Dermis microvascular lymphatic vessel endothelial cell (primary cell): ENCODE data around the gene NAA10. TPM values are rescaled to one million over a fixed set of nuclear protein-coding genes. Genes with fewer than 3 reads are reported as not detected.
"Not testable (repeated sequence)": the region's sequence is repeated elsewhere in the genome, so short reads cannot be mapped to it uniquely, and the experiment has no call there.

Experiments used
- DNase-seq, 2 donors: peaks; one replicate each; pipeline versions ENCODE4 v3.0.0 to v3.0.0-alpha.2; 2010; ENCODE audit warnings: low read depth in 2 of 2
- total RNA-seq: library from RNA; depleted of rRNA; stranded (reverse); fragments of >200 nt; gene quantifications from 2 replicates; pipeline ENCODE4 v1.2.1, GENCODE V29; 2014

NAA10 gene
- total RNA-seq: 47.5 and 52.6 TPM in 2 replicates

DNA sequence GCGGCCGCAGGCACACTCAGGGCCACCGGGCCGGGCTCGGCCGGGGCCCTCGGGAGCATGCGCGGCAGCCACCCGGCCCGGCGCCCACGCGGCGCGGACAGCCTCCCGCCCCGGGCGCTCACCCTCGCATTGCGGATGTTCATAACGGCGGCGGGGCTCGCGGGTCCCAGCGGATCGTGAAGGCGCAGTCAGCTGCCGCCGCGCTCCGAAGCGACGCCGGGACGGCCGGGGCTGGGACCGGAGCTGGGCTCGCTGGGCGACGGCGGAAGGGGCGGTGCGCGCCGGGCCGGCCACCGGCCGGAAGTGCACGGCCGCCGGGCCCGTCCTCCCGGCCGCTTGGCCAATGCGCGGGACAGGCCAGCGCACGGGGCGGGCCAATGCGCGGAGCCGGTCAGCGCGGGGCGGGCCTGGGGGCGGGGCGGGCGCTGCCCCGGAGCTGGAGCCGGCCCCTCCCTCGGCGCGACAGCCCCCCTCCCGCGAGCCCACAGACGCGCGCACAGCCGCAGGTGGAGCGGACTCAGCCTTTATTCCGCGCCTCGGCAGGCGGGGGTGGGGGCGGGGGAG, at the start of gene NAA10:
Gene NAA10, minus strand, starts transcription at position 276 of the 564 bp plus-strand sequence. Its CDS starts 133 bp downstream, at position 143.
- DNase-seq: peak; percentile 30 to 77

DNA sequence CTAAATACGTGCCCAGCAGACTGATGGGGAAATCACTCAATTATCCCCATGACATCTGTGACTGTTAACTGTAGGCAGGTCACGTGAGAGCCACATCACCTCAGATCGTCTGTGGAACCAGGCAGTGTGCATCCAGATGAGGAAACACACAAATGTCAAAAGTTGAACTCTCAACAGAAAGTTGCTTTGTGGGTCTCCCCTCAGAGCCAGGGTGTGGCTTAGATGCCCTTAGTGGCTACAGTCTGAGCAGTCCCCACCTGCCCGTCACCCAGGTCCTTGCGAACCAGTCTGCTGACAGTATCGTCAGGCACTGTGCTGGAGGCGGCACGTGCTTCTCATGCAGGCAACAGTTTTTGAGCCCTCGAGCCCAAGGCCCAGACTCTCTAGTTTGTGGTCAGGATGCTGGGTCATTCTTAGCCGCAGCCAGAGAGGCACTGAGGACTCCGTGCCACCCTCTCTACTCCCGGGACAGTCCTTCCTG, 48.5 kb upstream of the NAA10 start:
- DNase-seq: no peak

- no peak for DNase-seq
These were observed 47.1 kb upstream of the NAA10 start for GRCh38 chrX:153981771-153982533.

GRCh38 chrX:153981231-153981630, 46.4 kb upstream of the NAA10 start:
- DNase-seq: no peak

DNA sequence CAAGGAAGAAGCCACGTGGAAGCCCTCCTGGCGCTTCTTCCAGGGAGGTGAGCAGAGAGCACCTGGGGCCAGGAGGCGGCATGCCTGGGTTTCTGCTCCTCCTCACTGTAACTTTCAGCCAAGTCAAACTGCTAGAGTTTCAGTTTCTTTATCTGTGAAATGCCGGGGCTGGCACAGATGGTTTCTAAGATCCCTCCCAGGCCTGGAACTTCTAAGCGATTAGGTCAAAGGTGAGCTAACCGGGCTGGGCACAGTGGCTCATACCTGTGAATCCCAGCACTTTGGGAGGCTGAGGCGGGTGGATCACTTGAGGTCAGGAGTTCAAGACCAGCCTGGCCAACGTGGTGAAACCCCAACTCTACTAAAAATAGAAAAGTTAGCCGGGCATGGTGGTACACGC, 45.6 kb upstream of the NAA10 start:
- not testable (repeated sequence) for DNase-seq

- no peak for DNase-seq
These were observed 40.0 kb upstream of the NAA10 start for GRCh38 chrX:153974726-153975286.

DNA sequence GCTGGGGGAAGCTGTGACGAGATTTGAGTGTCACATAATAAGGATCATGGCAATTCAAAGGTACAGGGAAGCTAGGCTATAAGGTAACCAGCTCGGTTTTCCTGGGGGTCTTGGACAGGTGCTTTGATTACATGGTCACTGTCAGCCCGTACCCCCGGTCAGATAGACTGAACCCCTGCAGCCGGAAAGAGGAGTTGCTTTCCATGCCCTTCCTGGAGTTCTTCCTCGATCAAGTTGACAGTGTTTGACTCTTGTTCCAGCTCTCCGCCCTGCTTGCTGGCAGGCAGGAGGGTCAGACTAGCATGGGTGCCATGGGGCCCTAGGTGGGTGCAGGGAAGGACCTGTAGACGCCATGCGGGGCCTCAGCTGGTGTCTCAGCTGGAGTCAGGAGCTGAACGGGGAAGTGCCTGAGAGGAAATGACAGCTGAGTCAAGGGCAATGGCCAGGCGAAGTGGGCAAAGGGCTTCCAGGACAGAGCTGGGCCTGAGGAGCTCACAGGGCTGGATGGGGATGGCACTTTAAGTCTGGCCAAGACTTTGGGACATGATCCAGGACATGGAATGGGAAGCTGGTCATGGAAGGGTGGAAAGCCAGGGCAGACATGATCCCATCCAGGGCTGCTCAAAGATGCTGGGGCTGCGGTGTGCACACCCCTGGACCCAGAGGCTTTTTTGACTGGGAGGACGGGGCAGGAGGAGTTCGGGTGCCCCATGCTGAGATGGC, 39.3 kb upstream of the NAA10 start:
- DNase-seq: peak in 1 of 2 donors; percentile 26

GRCh38 chrX:153973127-153974002, 38.5 kb upstream of the NAA10 start:
- no peak for DNase-seq

- peak; percentile 63 to 81 for DNase-seq
These were observed 37.7 kb upstream of the NAA10 start, which contains the start of gene TMEM187 for GRCh38 chrX:153972368-153973126. TMEM187 (plus strand) TSS chrX:153972754; CDS start chrX:153982063, 9,309 bp downstream.

DNA sequence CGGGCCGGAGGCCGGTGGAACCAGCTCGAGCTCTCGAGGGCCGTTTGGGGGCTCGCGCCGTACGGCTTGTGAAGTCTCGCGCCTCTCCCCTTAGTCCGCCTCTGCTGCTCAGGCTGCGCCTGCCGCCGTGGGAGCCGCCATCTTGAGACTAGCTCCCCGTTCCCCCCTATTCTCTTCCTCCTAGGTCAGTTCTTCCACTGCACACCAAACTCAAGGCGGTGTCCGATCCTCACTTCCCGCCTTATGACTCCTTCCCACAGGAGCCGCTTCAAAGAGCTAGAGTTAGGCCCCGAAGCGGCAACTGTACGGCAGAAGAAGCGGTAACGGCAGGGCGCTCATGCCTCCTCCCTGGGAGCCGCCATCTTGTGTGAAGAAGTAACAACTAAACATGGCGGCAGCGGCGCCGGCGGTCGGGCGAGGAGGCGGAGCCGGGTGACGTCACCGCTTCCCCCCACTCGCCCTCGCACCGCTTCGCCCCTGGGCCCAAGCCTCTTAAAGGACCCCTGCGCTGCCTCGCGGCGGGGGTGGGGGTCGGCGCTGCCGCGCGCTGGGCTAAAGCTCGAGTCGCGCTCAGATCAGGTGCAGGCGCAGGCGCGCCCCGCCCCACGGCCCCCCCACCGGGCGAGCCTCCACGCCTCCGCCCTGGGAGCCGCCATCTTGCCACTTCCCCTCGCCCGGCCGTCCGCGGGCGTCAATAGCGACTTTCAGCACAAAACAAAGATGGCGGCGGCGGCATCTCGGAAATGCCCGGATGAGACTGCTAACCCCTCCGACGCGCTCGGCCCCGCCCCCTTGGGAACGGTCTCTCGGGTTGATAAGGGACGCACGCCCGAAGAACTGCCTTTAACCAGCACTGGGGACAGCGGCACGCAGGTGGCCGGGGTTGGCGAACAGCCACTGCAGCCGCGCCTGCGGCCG, 36.9 kb upstream of the NAA10 start, which contains the start of gene HCFC1:
Gene HCFC1, minus strand, starts transcription at position 369 of the 918 bp plus-strand sequence. CDS start 978 bp downstream, outside the sequence.
- peak; percentile 73 to 87 for DNase-seq

DNA sequence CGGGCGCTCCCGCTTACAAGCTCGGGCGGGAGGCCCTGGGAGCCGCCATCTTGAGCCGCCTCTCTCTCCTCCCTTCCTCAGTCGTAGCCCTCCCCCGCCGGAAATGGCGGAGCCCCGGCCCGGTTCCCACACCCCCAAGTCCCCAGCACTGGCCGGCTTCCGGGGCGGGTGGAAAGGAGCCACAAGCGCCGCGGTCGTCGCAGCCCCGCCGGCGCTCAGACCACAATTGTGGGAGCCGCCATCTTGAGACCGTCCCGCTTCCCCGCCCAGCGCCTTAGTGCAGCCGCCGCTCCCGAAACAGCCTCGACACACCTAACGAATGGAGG, 36.2 kb upstream of the NAA10 start:
- DNase-seq: peak; percentile 69 to 89

- DNase-seq: peak in 1 of 2 donors; percentile 46
These were observed 35.7 kb upstream of the NAA10 start for GRCh38 chrX:153970357-153971123.

GRCh38 chrX:153969904-153970356, 35.1 kb upstream of the NAA10 start:
- DNase-seq: no peak

GRCh38 chrX:153969125-153969903, 34.5 kb upstream of the NAA10 start:
- DNase-seq: no peak

DNA sequence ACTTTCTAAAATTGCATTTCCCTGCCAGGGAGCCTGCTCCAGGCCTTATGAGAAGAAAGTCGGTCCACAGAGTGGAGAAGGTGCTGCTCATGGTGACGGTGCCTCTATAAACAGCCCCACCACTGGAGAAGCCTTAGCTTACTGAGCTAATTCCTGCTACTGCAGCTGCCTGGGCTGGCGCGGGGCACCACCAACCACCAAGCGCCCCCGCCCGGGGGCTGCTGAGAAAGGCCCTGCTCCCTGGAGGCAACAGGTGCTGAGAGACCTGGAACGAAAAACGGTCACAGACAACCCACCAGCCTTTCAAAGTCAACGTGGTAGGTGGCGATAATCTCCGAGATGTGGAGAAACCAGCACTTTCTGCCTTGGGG, 33.9 kb upstream of the NAA10 start:
- no peak for DNase-seq

DNA sequence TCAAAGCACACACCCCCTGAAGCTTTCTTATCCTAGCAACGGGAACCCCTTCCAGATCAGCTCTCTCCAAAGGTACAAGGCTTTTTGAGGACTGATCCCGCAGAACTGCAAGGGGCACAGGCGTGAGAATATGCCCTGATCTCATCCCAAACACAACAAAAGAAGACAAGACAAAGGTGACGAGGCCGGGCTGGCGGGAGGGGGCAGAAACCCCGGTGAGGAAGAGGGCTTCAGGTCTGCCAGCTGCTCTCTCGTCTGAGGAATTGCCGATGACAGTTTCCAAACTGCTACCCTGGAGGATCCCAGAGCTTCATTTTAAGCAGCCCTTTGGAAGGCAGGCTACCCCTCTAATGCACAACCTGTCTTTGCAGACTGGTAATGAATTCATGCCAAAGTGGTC, 33.4 kb upstream of the NAA10 start:
- no peak for DNase-seq

DNA sequence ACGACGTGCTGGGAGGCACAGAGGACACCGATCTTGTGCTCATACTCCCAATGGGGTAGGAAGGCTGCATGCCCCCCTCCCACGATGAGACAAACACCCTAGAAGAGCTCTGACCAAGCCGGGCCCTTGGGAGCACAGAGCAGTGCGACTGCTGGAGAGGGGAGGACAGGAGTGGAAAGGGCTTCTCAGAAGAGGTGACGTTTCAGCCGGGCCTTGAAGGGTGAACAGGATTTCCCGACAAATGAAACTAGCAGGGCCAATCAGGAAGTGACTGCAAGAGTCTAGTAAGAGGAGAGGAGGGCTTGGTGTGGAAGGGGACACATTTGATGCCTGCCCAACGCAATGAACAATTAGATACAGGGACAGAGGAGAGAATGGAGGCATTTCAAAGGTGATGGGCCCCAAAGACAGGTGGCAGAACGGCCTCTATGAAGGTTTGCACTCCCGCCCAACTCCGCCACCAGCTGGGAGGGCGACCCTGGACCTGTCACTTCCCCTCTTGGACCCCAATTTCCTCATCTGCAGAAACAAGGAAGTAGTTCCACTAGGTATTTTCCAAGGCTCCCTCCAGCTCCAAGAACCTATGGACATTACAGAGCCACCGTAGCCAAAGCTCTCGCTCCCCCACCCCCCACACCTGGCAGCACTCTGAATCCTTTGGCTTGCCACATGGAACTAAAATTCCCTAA, 32.8 kb upstream of the NAA10 start:
- peak in 1 of 2 donors; percentile 52 for DNase-seq
